Placental pericyte (primary cell): Measurements from ENCODE around the gene YY1. TPM values are rescaled to one million over a fixed set of nuclear protein-coding genes. Genes with fewer than 3 reads are reported as not detected.

Experiments used
- small RNA-seq: library from RNA; depleted of rRNA; stranded (forward); fragments of <200 nt; gene quantifications from one replicate; pipeline ENCODE3, GENCODE V24; 2012; ENCODE audit warnings: low replicate concordance
- total RNA-seq: library from RNA; depleted of rRNA; stranded (reverse); fragments of >200 nt; gene quantifications from 2 replicates; pipeline ENCODE4 v1.2.3, GENCODE V29; 2012

Gene YY1
- total RNA-seq: 40.9 and 47.2 TPM in 2 replicates

DNA sequence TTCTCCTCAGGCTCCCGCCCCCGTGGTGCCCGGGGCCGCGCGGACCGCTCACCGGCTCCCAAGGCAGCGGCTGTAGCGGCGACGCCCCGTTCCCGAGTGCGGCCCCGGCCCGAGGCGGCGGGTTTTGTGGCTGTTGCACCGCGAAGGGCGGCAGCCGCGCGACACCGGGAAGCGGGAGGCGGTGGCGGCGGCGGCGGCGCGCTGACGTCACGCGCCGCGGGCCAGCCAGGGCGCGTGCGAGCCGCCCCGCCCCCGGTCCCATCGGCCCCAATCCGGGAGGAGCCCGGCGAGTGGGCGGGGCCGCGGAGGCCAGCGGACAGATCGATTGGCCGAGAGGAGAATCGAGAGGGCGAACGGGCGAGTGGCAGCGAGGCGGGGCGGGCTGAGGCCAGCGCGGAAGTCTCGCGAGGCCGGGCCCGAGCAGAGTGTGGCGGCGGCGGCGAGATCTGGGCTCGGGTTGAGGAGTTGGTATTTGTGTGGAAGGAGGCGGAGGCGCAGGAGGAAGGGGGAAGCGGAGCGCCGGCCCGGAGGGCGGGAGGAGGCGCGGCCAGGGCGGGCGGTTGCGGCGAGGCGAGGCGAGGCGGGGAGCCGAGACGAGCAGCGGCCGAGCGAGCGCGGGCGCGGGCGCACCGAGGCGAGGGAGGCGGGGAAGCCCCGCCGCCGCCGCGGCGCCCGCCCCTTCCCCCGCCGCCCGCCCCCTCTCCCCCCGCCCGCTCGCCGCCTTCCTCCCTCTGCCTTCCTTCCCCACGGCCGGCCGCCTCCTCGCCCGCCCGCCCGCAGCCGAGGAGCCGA, at the start of gene YY1:
Gene YY1, plus strand, starts transcription at position 726 of the 792 bp plus-strand sequence. CDS start 101 bp downstream, outside the sequence.

DNA sequence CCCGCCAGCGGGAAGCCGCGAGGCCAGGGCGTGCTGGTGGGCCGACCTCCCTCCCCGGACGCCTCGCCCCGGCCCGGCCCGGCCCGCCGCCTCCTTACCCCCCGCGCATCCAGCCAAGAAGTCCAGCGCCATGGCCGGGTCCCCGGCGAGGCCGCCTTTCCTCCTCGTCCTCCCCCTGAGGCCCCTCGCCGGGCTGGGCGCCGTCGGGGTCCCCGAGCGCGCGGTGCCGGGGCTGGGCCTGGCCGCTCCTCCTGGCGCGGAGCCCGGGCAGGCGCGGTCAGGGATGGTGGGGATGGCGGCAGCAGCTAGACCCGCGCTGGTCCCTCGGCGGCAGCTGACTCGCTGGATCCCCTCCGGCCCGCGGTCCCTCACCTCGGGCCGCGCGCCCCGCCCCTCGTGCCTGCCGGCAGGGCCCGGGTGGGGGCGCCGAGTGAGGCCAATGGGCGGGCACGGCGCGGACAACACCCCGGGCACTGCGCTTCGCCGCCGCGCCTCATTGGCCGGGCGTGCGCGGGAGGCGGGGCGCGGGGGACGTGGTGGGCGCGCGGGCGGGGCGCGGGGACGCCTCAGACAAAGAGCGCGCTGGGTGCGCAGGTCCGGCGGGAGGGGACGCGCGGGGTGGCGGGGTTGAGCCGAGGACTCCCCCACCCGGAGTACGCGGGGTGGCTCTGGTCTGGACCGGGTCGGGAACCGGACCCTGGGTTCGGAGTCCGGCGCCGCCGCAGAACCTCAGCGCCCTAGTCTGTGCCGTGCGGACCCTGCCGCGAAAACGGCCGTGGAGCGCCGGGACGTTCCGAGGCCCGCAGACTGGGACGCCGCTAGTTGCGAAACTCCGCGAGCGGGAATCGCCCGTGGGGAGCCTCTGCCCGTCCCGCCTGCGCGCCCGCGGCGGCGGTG, 67.4 kb downstream of the YY1 start, which contains the start of gene SLC25A29:
Gene SLC25A29, minus strand, starts transcription at position 344 of the 897 bp plus-strand sequence. Its CDS starts 212 bp downstream, at position 132.

DNA sequence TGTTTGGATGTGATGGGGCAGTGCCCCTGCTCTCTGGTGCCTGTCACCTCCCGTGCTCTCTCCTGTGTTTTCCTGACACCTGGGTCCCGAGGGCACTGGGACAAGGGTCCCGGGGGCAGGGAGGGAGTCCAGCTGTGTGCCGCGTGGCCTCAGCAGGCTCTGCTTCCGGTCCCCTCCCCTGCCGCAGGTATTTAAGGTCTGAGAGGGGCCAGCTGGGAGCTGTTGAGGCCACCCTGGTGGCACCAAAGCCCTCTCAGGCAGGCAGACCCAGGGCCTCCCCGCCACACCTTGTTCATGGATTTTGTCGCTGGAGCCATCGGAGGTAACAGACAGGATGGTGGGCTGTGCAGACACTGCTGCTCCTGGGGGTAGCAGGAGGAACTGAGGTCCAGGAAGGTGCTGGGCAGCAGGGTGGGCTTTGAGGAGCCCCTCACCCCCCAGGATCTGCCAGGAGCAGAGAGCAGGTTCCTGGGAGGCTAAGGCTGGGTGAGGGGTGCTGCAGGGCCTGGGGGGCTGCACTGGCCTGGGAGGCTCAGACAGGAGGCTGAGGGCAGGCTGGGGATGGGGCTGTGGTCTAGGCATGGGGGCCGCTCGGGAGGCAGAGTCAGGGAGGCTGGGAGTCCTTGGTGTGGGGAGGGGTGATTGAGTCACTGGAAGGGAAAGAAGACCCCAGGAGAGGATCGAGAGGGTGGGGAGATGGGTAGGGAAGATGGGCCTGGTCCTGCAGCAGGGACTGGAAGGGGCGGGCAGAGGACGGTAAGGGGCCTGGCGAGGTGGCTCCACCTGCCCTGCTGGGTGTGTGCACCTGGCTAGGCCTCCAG, 84.4 kb downstream of the YY1 start, which contains the start of gene SLC25A47:
Gene SLC25A47, plus strand, starts transcription at position 219 of the 821 bp plus-strand sequence. Its CDS starts 76 bp downstream, at position 295.

Small RNA genes lying within 50 kb of the gene (small RNA-seq; reads per million reads assigned to genes)
- 1.0 reads per million, percentile 45 among the genes with 10 or more reads in this experiment for gene MIR345
- gene RN7SL523P: not detected

Other genes with a start within 250 kb of the YY1 start
- 4.2 and 8.5 TPM in 2 replicates for gene EVL, start 173.7 kb upstream of the YY1 start, total RNA-seq
- gene DEGS2, start 79.5 kb upstream of the YY1 start, total RNA-seq: not detected in 2 replicates
- gene SLC25A29, start 67.3 kb downstream of the YY1 start, total RNA-seq: 13.2 and 22.3 TPM in 2 replicates
- gene SLC25A47, start 84.2 kb downstream of the YY1 start, total RNA-seq: not detected in 2 replicates
- gene WDR25, start 137.3 kb downstream of the YY1 start, total RNA-seq: 26.7 and 27.3 TPM in 2 replicates